Thyroid gland (tissue), 4 donors: ENCODE measurements around the gene NKRF.

ENCODE experiments used
- CTCF ChIP-seq, 6 experiments: fragments of 200-600 bp in 3 of 6; fragments of 450-650 bp in 3 of 6; sonication (generic) in 3 of 6; IDR thresholded peaks; one replicate each; pipeline ENCODE4 v1.5.1; 2016 to 2019; ENCODE audit warnings: antibody characterized with exemption in 6 of 6, mild to moderate bottlenecking in 2 of 6, inconsistent platforms in 1 of 6, moderate library complexity in 1 of 6
- POLR2A ChIP-seq, 2 donors: fragments of 450-650 bp; IDR thresholded peaks; one replicate each; pipeline ENCODE4 v1.6.1; 2017; ENCODE audit warnings: antibody characterized with exemption in 2 of 2, mild to moderate bottlenecking in 2 of 2, moderate library complexity in 1 of 2

GRCh38 chrX:119636419-119636818, 30.2 kb upstream of the NKRF start:
- TF ChIP-seq POLR2A (IDR thresholded peaks at IDR 0.05) (no peak), CTCF (IDR thresholded peaks at IDR 0.05) (no peak)
